HCT116 (cell line): ENCODE data around the gene ADGRF4.

ENCODE experiments used
- EZH2 ChIP-seq: fragments of 200-600 bp; sonication (generic); IDR thresholded peaks from 2 replicates; pipeline ENCODE4 v1.6.1; 2017; ENCODE audit warnings: antibody characterized with exemption, mixed run types
- EZH2phosphoT487 ChIP-seq: fragments of 200-600 bp; IDR thresholded peaks from 2 replicates; pipeline ENCODE4 v1.6.1; 2018; ENCODE audit warnings: antibody characterized with exemption, borderline replicate concordance
- POLR2A ChIP-seq: IDR thresholded peaks from 2 replicates; pipeline ENCODE4 v1.7.0; 2011; ENCODE audit warnings: borderline replicate concordance; ENCODE audit not compliant: insufficient read depth, insufficient read length; ENCODE audit errors: extremely low read depth
- TF ChIP-seq, protein P1 (sequence below), 3 experiments: fragments of 200-600 bp in 1 of 3; sonication (generic) in 1 of 3; IDR thresholded peaks in 2 of 3; conservative IDR thresholded peaks in 1 of 3; 2 replicates each; pipeline ENCODE4 v1.5.1; 2012 to 2017; ENCODE audit warnings: low read depth in 2 of 3, low read length in 2 of 3, antibody characterized with exemption in 1 of 3, borderline replicate concordance in 1 of 3, control low read depth in 1 of 3, mild to moderate bottlenecking in 1 of 3, mixed read lengths in 1 of 3, mixed run types in 1 of 3, moderate library complexity in 1 of 3; ENCODE audit not compliant: insufficient read depth in 1 of 3

DNA sequence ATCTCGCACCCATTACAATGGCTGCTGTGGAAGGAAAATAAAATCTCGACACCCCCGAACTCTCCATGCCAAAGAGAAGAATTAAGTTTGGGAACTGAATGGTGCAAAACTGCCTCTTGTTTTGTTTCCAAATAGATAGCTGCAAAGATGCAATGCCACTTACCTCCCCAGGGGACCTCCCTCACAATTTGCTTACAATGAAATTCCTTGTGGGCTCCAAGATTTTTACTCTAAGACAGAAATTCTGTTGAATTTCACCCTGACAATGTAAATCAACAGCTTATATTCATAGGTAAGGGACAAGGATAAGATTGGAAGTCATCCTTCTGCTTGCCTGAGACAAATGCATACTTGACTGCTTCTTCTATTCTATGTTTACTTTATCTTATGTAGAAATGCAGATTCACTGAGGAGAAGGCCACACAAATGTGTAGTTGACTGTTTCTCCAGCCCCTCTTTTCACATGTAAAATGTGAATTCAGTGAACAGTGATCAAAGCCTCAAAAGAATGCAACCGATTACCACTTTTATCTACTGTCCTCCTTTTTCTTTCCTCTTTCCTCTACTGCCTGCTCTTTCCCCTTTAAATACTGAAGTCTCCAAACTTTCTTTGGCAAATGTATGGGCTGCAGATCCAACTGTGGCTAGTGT lies 36.6 kb downstream of the ADGRF4 start:
- TF ChIP-seq POLR2A (no peak), EZH2 (no peak), EZH2phosphoT487 (no peak)
- TF ChIP-seq, protein P1, sequence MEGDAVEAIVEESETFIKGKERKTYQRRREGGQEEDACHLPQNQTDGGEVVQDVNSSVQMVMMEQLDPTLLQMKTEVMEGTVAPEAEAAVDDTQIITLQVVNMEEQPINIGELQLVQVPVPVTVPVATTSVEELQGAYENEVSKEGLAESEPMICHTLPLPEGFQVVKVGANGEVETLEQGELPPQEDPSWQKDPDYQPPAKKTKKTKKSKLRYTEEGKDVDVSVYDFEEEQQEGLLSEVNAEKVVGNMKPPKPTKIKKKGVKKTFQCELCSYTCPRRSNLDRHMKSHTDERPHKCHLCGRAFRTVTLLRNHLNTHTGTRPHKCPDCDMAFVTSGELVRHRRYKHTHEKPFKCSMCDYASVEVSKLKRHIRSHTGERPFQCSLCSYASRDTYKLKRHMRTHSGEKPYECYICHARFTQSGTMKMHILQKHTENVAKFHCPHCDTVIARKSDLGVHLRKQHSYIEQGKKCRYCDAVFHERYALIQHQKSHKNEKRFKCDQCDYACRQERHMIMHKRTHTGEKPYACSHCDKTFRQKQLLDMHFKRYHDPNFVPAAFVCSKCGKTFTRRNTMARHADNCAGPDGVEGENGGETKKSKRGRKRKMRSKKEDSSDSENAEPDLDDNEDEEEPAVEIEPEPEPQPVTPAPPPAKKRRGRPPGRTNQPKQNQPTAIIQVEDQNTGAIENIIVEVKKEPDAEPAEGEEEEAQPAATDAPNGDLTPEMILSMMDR (IDR thresholded peaks at IDR 0.05 in 2 of 3, conservative IDR thresholded peaks at IDR 0.05 in 1 of 3; ENCODE audit: borderline replicate concordance in 1 of 3, insufficient read depth in 1 of 3, low read depth in 2 of 3, low read length in 2 of 3): no peak
